GM12873 (cell line): ENCODE results near the gene ZNF57.

Source experiments
- CTCF ChIP-seq: IDR thresholded peaks from 2 replicates; pipeline ENCODE4 v1.5.1; 2012; ENCODE audit warnings: low read depth, mild to moderate bottlenecking, moderate library complexity, low read length, control low read depth; ENCODE audit not compliant: insufficient read depth; ENCODE audit errors: missing control alignments

ZNF57 gene

GRCh38 chr19:2900296-2901252, at the start of gene ZNF57:
Gene ZNF57 (plus strand): TSS chr19:2900928. CDS start chr19:2901046, 118 bp downstream.
- no peak for TF ChIP-seq CTCF

DNA sequence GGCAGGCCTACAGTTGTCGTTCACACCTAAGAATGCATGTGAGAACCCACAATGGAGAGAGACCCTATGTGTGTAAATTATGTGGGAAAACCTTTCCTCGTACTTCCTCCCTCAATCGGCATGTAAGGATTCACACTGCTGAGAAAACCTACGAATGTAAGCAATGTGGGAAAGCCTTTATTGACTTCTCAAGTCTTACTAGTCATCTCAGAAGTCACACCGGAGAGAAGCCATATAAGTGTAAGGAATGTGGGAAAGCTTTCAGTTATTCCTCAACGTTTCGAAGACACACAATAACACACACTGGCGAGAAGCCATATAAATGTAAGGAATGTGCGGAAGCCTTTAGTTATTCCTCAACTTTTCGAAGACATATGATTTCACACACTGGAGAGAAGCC, 48.1 kb upstream of the ZNF57 start:
- TF ChIP-seq CTCF = no peak

- no peak for TF ChIP-seq CTCF
These were observed 47.6 kb upstream of the ZNF57 start for GRCh38 chr19:2853015-2853606.

DNA sequence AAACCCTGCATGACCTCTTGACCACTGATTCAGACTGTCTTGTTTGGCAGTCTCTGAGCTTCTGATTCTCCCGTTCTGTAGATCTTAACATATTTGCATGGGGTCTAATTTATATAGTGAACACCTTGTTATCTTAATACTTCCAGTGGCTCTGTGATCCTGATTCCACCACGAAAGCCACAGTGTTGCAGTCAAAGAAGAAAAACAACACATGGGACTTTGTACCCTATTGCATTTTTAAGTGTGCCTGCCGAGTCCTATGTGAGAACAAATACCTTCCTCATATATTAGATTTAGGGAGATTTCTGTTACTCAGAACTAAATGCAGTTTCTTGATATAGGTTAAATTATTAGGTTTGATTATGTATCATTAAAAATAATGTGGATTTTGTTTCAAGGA, 45.9 kb upstream of the ZNF57 start:
- TF ChIP-seq CTCF = no peak

DNA sequence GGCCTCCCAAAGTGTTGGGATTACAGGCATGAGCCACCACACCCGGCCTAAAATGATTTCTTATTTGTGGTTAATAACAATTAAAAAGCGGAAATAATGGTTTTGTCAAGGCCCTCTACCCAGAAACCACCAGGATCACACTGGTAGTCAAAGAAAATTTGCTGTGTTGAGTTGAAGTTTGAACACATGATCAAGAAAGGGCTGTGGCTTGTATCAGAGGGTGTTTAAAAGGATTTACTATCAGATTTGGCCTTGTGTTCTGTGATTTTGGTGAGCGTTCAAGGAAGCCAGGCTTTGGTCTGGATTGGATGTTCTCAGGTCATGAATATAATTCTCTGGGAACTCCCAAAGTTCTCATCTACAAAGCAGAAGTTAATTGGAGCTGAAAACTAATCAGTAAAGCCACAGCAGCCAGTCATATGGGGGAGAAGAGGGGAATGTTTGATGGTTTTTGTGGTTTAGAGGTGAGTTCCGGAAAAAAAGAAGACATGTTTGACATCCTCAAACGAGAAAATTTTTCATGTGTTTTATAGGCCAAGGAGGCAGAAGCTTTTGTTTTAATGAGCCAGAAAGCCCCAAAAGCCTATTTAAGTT, 44.2 kb upstream of the ZNF57 start:
- no peak for TF ChIP-seq CTCF

GRCh38 chr19:2858864-2859263, 41.9 kb upstream of the ZNF57 start:
- no peak for TF ChIP-seq CTCF

- no peak for TF ChIP-seq CTCF
These were observed 36.9 kb upstream of the ZNF57 start for GRCh38 chr19:2863816-2864215.
